NCI-H69 (cell line): ENCODE measurements around the gene AK9.

Source experiments
- DNase-seq: peaks from one replicate; lab custom pipeline; 2025; lab: John Stamatoyannopoulos, UW

AK9 gene

GRCh38 chr6:109512271-109512817 lies 178.7 kb downstream of the AK9 start:
- DNase-seq, result no peak

- no peak for DNase-seq
Measured at GRCh38 chr6:109511832-109512231, 179.2 kb downstream of the AK9 start.

- no peak for DNase-seq
Measured at GRCh38 chr6:109510358-109510757, 180.6 kb downstream of the AK9 start.

GRCh38 chr6:109508166-109508860 lies 182.7 kb downstream of the AK9 start:
- DNase-seq, result no peak

- DNase-seq, result no peak
Measured at GRCh38 chr6:109507490-109508072, 183.4 kb downstream of the AK9 start.

GRCh38 chr6:109506841-109507240 lies 184.2 kb downstream of the AK9 start:
- DNase-seq, result no peak

GRCh38 chr6:109506314-109506713 lies 184.7 kb downstream of the AK9 start:
- no peak for DNase-seq

- DNase-seq, result peak; percentile 76
Measured at GRCh38 chr6:109503327-109504224, 187.4 kb downstream of the AK9 start.

- DNase-seq, result no peak
Measured at GRCh38 chr6:109498936-109499335, 192.1 kb downstream of the AK9 start.

- peak; percentile 67 for DNase-seq
Measured at GRCh38 chr6:109498052-109498451, 192.9 kb downstream of the AK9 start.

- DNase-seq, result no peak
Measured at GRCh38 chr6:109496036-109496772, 194.8 kb downstream of the AK9 start.

- no peak for DNase-seq
Measured at GRCh38 chr6:109493865-109494264, 197.1 kb downstream of the AK9 start.

- peak; percentile 7 for DNase-seq
Measured at GRCh38 chr6:109491207-109491938, 199.6 kb downstream of the AK9 start.

- DNase-seq, result no peak
Measured at GRCh38 chr6:109490713-109491112, 200.3 kb downstream of the AK9 start.

- DNase-seq, result no peak
Measured at GRCh38 chr6:109488001-109488400, 203.0 kb downstream of the AK9 start.

GRCh38 chr6:109486068-109486467 lies 204.9 kb downstream of the AK9 start:
- peak; percentile 27 for DNase-seq

GRCh38 chr6:109485266-109485935 lies 205.6 kb downstream of the AK9 start:
- DNase-seq, result peak; percentile 2

GRCh38 chr6:109484122-109484521 lies 206.9 kb downstream of the AK9 start:
- no peak for DNase-seq

- no peak for DNase-seq
Measured at GRCh38 chr6:109483735-109484057, 207.3 kb downstream of the AK9 start.

GRCh38 chr6:109482905-109483734 lies 207.9 kb downstream of the AK9 start, which contains the start of gene ZBTB24:
Gene ZBTB24 (minus strand): TSS chr6:109483219. CDS start chr6:109482026, 1,193 bp downstream.
- DNase-seq, result peak; percentile 94
